HepG2 (cell line): Measurements from ENCODE around the gene RASAL3. TPM values are rescaled to one million over a fixed set of nuclear protein-coding genes. Genes with fewer than 3 reads are reported as not detected.

Experiments
- AFF4 ChIP-seq: sonication (generic); formaldehyde crosslinking; IDR thresholded peaks from 2 replicates; pipeline ENCODE4 v1.4.0; 2020; ENCODE audit warnings: missing genetic modification reagents
- FOXK2 ChIP-seq: fragments of 450-650 bp; IDR thresholded peaks from 2 replicates; pipeline ENCODE4 v1.6.1; 2016
- GTF2F1 ChIP-seq: fragments of 150-350 bp; IDR thresholded peaks from 2 replicates; pipeline ENCODE4 v1.6.1; 2014; ENCODE audit warnings: low read length
- HOXA3 ChIP-seq: sonication (generic); formaldehyde crosslinking; IDR thresholded peaks from 2 replicates; pipeline ENCODE4 v1.5.0; 2020; ENCODE audit warnings: missing genetic modification reagents
- IKZF1 ChIP-seq: fragments of 450-650 bp; IDR thresholded peaks from 2 replicates; pipeline ENCODE4 v1.7.1; 2016
- KDM4B ChIP-seq: sonication (generic); formaldehyde crosslinking; IDR thresholded peaks from 2 replicates; pipeline ENCODE4 v1.4.0; 2020; ENCODE audit warnings: missing genetic modification reagents
- MLXIP ChIP-seq: sonication (generic); formaldehyde crosslinking; IDR thresholded peaks from 2 replicates; pipeline ENCODE4 v1.9.0; 2021; ENCODE audit warnings: missing genetic modification reagents, borderline replicate concordance
- MXD3 ChIP-seq: IDR thresholded peaks from 2 replicates; pipeline ENCODE4 v1.6.1; 2016; ENCODE audit warnings: mild to moderate bottlenecking, missing biosample characterization, missing genetic modification reagents
- PITX1 ChIP-seq: sonication (generic); formaldehyde crosslinking; IDR thresholded peaks from 2 replicates; pipeline ENCODE4 v1.5.1; 2020; ENCODE audit warnings: mild to moderate bottlenecking, missing genetic modification reagents
- RELA ChIP-seq: sonication (generic); formaldehyde crosslinking; IDR thresholded peaks from 2 replicates; pipeline ENCODE4 v1.4.0; 2020; ENCODE audit warnings: missing genetic modification reagents
- TIGD3 ChIP-seq: sonication (generic); formaldehyde crosslinking; IDR thresholded peaks from 2 replicates; pipeline ENCODE4 v1.5.1; 2020; ENCODE audit warnings: mild to moderate bottlenecking, missing genetic modification reagents, borderline replicate concordance
- ZBTB3 ChIP-seq: sonication (generic); formaldehyde crosslinking; IDR thresholded peaks from 2 replicates; pipeline ENCODE4 v1.4.0; 2020; ENCODE audit warnings: low read depth, mild to moderate bottlenecking, moderate library complexity, missing genetic modification reagents, borderline replicate concordance
- ZNF333 ChIP-seq: sonication (generic); formaldehyde crosslinking; IDR thresholded peaks from 2 replicates; pipeline ENCODE4 v1.4.0; 2020; ENCODE audit warnings: mild to moderate bottlenecking, missing genetic modification reagents, borderline replicate concordance
- ZNF337 ChIP-seq: sonication (generic); formaldehyde crosslinking; IDR thresholded peaks from 2 replicates; pipeline ENCODE4 v1.5.1; 2020; ENCODE audit warnings: missing genetic modification reagents, low read depth, mild to moderate bottlenecking, borderline replicate concordance
- ZNF431 ChIP-seq: sonication (generic); formaldehyde crosslinking; IDR thresholded peaks from 2 replicates; pipeline ENCODE4 v1.9.0; 2022; ENCODE audit warnings: missing genetic modification reagents, low read depth, mild to moderate bottlenecking, borderline replicate concordance
- ZNF780A ChIP-seq: sonication (generic); formaldehyde crosslinking; IDR thresholded peaks from 2 replicates; pipeline ENCODE4 v1.8.0; 2022; ENCODE audit warnings: mild to moderate bottlenecking, missing genetic modification reagents, moderate library complexity
- ZNF788 ChIP-seq: sonication (generic); formaldehyde crosslinking; IDR thresholded peaks from 2 replicates; pipeline ENCODE4 v1.5.0; 2020; ENCODE audit warnings: mild to moderate bottlenecking, missing genetic modification reagents, borderline replicate concordance
- ZUFSP ChIP-seq: sonication (generic); formaldehyde crosslinking; IDR thresholded peaks from 2 replicates; pipeline ENCODE4 v1.9.0; 2021; ENCODE audit warnings: missing genetic modification reagents, mild to moderate bottlenecking, borderline replicate concordance
- polyA plus RNA-seq, 8 experiments: library from polyadenylated mRNA; depleted of rRNA in 3 of 8; stranded (reverse) in 7 of 8; unstranded in 1 of 8; fragments of >200 nt; fragmentation: Illumina TruSeq in 4 of 8; extraction: Trizol in 4 of 8; gene quantifications; 2 replicates each; pipeline versions ENCODE4 v1.2.1 to v1.2.3, GENCODE V29; 2011 to 2016; ENCODE audit warnings: low read depth in 4 of 8, missing spikeins in 1 of 8, mixed read lengths in 1 of 8; ENCODE audit not compliant: insufficient read depth in 1 of 8
- total RNA-seq, 5 experiments: library from RNA; depleted of rRNA; stranded (reverse); fragments of >200 nt; fragmentation: Illumina TruSeq; extraction: Trizol; gene quantifications; 2 replicates each; pipeline ENCODE4 v1.2.3, GENCODE V29; 2016; ENCODE audit warnings: low read depth in 1 of 5

Gene RASAL3
- total and polyA plus RNA-seq, 2 of the 13 experiments (the other 11 are each of a cell fraction or from before 2014, with no cell fraction given): not detected

GRCh38 chr19:15418579-15419412 lies 45.5 kb downstream of the RASAL3 start, which contains the start of gene AKAP8L (continued):
- TF ChIP-seq HOXA3 (peak; percentile 67; the same call in 1 of the 2 replicates), ZNF788 (CRISPR knock-in tag) (no peak; the same call in 1 of the 2 replicates), ZNF337 (CRISPR knock-in tag) (0 out of 2 replicates have a peak, but pooled peaks have one; percentile 52), FOXK2 (no peak), RELA (no peak), TIGD3 (no peak), PITX1 (CRISPR knock-in tag) (no peak; the same call in 1 of the 2 replicates), ZBTB3 (CRISPR knock-in tag) (0 out of 2 replicates have a peak, but pooled peaks have one; percentile 9), ZNF780A (no peak), IKZF1 (no peak), MXD3 (peak; percentile 82; the same call in 1 of the 2 replicates), ZNF333 (CRISPR knock-in tag) (peak; percentile 84; the same call in 1 of the 2 replicates), KDM4B (CRISPR knock-in tag) (no peak), ZUFSP (CRISPR knock-in tag) (no peak), MLXIP (CRISPR knock-in tag) (0 out of 2 replicates have a peak, but pooled peaks have one; percentile 26), ZNF431 (CRISPR knock-in tag) (no peak), GTF2F1 (no peak), AFF4 (CRISPR knock-in tag) (no peak)
